SW480 (cell line): ENCODE results near the gene MTARC2.
A peak's percentile ranks its signal among the peaks of the same experiment; 100 is the strongest.
"Not testable (repeated sequence)": the region's sequence is repeated elsewhere in the genome, so short reads cannot be mapped to it uniquely, and the experiment has no call there.

Source experiments
- DNase-seq: peaks from one replicate; pipeline ENCODE4 v3.0.0-alpha.2; 2016; ENCODE audit warnings: low spot score

MTARC2 gene

DNA sequence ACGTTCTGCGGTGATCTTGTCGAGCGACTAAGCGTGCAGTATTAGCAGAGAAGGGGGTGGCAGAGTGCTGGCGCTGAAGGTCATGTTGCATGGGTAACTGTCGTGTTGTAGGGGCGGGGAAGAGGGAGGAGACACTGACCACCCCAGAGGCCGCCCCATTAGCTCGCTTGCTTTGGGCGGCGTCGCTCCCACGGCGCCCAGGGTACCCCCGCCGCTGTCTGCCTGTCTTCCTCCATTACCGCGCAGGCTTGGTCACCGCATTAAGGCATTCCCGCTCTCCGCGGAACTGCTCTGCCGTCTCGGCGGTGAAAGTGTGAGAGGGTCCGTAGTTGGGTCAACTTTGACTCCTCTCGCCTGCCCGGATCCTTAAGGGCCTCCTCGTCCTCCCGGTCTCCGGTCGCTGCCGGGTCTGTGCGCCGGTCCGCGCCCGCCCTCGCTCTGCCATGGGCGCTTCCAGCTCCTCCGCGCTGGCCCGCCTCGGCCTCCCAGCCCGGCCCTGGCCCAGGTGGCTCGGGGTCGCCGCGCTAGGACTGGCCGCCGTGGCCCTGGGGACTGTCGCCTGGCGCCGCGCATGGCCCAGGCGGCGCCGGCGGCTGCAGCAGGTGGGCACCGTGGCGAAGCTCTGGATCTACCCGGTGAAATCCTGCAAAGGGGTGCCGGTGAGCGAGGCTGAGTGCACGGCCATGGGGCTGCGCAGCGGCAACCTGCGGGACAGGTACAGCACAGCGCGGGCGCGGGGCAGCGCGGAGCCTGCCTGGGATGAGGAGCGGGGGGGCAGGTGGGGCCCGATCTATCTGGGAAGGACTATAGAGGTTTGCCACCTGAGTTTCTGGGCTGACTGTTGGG is at the start of gene MTARC2:
TSS of gene MTARC2 (plus strand) at position 234 of the 846 bp plus-strand sequence. CDS start at position 444, 210 bp downstream.
- DNase-seq, result peak; percentile 82

DNA sequence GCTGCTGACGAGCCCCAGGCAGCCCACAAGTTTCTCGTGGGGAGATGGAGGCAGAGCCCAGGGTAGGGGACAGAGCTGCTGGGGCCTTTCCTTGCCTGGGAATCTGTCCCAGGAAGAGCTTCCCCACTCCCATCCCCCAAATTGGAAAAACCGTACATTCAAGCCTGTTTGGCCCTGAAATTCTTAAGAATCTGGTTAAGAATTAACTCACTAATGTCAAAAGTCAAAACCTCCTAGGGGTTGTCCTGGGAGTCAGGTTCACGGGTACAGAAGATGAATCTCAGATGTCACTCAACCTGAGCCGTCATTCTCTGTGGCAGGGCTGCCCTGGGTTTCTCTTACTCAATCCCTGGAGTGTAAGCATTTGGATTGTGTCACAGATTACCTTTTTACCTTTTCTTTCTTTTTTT is 49.5 kb upstream of the MTARC2 start:
- no peak for DNase-seq

DNA sequence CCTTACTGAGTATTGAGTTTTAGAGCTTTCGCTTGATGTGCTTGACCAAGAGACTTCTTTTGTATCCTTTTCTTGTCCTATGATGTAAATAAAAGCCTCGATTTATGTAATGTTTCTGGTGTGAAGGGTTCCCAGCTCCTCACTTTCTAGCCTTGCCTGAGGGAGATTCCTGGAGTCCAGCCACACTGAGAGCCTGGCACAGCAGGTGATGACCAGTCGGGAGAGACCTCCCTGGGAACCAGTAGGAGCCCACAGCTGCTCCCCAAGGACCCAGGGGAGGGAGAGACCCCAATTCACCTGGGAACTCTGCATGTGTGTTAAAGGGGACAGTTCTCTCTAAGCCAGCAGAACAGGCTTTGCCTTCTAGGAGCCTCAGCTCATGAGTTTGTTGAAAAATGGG is 49.1 kb upstream of the MTARC2 start:
- DNase-seq, result no peak

DNA sequence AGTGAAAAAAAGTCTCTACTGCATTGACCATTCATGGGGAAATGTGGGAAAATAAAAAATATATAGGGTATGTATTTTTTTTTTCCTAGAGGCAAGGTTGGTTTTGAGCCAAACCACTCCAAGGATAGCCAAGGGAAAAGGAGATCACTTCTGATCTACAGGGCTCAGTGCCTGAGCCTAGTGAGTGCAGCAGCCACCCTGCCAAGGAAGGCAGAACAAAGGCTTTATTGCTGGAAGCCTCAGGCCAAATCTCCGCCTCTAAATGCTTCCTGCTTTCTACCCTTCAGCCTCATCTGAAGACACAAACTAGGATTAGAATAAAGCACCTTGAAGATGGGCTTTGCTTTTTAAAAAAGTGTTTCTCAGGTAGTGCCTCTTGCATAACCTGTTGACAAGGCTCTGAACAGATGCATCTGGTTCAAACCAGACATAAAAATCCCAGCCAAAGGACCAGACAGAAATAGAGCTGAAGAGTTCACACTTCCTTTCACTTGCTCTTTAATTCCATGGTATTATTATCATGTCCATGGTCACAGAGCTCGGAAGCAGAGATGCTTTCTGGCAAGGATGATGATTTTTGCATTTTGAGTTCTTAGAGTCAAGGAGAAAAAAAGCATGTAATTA is 47.5 kb upstream of the MTARC2 start:
- DNase-seq, result no peak

DNA sequence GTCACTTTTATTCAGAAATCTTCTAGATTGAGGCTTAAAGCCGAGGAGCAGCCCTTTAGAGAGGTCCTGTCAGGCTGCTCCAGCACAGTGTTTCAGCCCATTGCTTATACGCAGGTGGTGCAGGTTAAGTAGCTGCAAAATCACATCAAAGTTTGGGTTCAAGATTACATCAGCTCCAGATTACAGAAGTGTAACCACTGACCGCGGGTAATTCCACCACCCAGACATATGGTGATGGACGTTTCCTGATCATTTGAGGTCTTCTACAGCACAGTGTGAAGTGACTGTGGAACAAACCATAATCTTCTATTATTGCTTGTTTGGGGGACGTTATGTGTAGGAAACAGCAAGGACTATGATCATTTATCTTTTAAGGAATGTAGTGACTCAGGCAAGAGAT is 46.1 kb upstream of the MTARC2 start:
- no peak for DNase-seq

DNA sequence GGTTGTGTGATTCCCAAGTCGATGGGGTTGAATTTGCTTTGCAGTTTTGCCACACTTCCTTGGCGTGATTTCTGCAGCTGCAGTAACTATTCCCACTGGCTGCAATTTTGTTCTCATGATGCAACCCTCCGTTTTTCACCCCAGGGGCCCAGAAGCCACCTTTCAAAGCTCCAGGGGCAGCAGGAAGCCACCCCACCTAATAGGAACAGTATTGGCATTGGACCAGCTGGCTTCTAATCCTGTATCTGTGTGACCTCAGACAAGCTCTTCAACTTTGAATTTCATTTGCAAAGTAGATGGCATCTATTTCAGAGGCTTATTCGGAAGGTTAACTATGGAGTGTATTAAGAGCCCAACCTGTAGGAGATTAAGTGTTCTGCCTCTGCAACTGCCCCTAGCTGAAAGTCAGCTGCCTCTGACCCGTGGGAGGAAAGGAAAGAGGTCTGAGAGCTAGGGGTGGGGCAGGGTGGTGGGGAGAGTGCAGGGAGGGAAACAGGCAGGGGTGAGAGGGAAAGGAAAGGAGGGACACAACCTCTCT is 45.3 kb upstream of the MTARC2 start:
- no peak for DNase-seq

DNA sequence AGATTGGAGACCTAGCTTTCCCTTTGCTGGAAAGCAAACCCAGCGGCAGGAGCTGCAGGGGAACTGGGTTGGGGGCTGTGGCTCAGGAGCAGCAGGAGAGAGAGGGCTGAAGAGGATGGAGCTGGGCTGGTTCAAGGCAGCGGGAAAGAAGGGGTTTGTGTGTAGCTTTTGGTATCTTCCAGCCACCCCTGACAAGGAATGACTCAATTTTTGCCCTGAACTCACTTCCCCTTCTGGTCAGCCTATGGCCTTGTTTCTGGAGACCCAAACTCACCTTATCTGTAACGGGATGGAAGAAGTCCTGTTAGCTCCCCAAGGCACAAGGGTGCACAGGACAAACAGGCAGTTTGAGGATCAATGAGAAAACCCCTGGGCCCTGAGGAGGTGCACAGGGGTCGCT is 44.8 kb upstream of the MTARC2 start:
- DNase-seq, result no peak

DNA sequence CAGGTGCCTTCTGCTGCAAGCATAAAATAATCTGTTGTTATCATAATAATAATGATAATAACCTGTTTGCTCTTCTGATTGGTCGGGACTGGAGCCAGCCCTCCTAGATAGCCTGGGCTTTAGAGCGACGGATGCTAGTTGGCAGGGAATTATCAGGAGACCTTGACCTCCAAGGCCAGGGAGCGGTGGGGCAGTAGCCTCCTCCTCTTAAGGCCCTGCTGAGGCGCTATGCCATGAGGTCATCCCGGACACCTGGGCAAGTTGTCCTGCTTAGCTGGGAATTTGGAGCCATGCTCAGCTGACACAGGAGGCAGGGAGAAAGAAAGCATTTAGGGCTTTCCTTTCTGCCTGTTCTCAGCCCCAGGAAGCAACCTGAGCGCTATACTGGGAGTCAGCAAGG is 42.3 kb upstream of the MTARC2 start:
- DNase-seq, result no peak

DNA sequence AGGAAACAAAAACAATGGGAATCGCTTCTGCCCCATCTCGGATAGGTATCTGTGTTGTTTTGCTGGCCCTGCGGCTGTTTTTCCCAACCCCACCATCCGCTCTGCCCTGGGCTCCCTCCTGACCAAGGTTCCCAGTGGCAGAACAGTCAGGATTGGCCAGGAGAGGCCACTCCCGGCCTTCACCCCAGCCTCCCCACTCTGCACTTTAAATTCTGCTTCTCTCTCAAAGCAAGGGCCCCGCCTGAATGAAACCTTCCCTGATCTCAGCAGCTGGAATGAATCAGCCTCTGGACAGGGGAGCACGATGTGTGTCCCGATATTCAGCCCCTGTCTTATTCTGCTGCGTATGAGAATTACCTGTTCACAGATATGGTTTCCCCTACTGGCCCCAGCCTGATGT is 41.6 kb upstream of the MTARC2 start:
- DNase-seq, result no peak

DNA sequence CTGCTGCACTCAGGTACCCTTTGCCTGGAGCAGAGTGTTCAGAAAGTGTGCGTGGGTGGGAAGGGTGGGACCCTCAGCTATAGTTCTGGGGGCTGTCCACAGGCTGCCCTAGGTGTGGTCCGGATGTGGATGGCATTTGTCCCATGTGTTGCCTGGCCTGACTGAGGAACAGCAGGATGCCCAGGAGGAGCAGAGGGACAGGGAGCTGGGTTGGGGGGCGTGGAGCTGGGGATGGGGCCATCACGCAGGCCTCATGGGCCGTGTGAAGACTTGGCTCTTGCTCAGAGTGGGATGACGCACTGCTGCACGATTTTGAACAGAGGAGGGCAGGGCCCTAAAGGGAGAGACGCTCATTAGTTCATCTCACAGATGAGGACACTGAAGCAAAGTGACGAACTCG is 41.0 kb upstream of the MTARC2 start:
- DNase-seq, result no peak

DNA sequence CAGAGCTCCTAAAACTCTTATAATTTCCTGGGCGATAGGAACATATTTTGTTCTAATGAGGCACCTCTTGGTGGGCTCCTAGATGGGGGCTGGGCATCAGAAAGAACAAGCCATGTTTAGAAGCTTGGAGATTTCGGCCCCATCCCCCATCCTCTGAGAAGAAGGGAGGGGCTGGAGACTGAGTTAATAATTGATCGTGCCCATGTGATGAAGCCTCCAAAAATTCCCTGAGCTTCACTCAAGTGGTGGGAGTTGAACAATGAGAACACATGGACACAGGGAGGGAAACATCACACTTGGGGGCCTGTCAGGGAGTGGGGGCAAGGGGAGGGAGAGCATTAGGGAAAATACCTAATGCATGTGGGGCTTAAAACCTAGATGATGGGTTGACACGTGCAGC is 39.9 kb upstream of the MTARC2 start:
- DNase-seq, result no peak

DNA sequence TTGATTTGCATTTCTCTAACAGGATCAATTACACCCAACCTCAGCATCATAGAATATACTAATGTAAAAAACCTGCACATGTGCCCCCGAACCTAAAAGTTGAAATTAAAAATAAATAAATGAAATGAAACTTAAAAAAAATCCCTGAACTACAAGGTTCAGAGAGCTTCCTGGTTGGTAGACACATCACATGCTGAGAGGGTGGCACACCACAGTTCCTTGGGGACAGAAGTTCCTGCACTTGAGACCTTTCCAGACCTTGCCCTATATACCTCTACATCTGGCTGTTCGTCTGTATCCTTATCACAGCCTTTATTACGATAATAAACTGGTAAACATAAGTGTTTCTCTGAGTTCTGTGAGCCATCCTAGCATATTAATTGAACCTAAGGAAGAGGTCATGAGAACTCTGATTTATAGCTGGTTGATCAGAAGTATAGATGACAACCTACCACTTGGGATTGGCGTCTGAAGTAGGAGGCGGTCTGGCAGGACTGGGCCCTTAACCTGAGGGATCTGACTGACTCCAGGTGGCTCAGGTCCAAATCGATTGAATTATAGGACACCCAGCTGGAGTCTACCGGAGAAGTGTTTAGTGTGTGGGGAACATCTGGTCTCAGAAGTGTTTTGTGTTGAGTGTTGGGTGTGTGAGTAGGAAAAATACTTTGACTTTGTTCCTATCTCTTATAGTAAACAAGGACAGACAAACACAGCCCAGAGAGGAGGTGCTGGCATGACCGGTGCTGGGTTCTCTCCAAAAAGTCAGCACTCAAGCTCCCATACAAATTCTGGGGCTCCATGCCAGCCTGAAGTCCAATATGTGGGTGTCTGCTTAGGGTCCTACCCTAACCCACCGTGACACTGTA is 39.0 kb upstream of the MTARC2 start:
- DNase-seq, result no peak

DNA sequence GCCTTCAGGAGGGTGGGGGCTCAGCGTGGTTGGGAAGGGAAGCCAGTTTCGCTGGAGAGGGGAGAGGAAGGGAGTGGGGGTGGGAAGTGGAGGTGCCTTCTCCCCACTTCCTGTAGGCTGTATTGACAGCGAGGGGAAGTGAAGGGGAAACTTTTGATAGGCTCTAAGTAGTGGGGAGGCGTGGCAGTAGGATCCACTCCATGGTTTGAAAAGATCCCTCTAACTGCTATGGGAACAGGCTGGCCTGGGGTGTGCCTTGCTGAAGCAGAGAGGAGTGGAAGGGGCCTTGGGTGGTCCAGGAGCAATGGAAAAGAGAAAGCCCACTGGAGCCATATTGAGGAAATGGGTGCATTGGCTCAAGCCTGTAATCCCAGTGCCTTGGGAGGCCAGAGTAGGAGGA is 37.8 kb upstream of the MTARC2 start:
- no peak for DNase-seq

DNA sequence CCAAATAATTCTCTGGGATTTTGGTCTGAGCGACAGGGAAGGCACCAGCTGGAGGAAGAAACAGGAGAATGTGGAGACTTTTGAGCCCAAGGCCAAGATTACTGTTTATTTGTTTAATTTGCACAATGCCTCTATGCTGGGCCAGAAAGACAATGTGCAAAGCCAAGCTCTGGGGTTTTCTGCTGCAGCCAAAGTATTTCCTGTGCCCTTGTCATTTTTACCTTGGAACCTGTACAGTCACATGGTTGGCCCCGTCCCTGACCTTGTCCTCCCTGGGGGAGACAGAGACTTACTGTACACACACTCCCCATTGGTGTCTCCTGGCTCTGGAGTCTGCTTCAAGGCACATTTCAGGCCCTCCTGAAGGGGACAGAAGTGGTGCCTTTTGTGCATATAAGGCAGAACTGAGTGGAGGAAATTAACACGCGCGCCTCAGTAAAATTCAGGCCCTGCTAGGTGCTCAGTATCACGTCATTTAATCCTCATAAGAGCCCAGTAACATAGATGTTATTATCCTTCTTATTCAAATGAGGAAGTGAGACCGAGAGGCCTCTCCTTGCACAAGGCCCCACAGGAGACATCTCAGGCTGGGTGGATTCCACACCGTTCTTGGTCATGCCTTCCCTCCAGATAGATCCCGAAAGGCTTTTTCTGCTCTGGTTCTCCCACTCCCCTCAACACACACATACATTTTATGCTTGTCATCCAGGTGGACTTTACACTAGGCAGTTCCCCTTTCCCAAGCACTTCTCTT is 36.9 kb upstream of the MTARC2 start:
- no peak for DNase-seq

DNA sequence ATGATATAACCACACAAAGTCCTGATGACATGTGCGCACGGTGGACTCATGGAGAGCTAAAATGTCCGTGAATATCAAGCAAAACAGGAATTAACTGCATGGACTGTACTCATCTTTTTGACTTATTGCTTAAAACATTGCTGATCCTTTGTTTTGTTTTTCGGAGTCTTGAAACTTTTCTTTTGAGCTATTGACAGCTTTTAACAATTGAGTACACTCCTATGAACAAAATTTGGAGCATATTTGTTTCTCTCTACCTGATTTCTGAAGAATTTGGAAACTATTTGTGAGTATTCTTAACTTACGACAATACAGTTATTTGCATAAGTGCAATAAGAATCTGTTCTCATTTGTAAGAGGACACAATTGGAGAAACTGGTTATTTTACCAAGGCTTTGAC is 32.1 kb upstream of the MTARC2 start:
- DNase-seq, result not testable (repeated sequence)

DNA sequence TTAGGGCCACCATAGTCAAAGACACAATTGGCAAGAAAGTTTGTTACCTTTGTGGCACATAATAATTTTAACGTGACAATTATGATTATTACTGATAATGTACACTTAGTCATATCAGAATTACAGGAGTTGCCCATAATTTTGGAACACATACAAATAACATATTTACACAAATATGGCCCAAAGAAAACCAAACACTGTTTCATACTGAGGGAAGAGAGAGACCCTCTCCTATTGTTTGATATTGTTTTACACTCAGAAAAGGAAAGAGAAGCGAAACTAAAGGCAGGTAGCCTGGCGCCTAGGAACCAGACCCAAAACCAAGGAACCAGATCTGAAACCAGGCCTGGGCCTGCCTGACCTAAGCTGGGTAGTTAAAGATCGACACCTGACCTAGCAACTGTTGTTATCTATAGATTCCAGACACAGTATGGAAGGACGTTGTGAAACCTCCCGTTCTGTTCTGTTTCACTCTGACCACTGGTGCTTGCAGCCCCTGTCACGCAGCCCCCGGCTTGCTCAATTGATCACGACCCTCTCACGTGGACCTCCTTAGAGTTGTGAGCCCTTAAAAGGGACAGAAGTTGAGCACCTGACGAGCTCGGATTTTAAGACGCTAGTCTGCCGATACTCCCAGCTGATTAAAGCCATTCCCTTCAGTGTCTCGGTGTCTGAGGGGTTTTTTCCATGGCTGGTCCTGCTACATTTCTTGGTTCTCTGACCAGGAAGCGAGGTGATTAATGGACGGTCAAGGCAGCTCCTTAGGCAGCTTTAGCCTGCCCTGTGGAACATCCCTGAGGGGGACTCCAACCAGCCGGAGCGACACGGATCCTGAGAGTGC is 30.1 kb upstream of the MTARC2 start:
- DNase-seq, result no peak

DNA sequence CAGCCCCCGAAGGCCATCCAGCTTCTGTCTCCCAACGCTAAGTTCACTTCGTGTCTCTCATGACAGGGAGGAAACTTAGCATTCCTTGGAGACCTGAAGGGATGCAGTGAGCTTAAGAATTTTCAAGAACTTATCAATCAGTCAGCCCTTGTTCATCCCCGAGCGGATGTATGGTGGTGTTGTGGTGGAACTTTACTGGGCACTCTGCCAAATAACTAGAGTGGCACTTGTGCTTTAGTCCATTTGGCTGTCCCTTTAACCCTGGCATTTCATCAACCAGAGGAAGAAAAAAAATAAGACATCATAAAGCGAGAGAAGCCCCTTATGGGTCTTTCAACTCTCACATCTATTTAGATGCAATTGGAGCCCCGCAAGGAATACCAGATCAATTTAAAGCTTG is 26.9 kb upstream of the MTARC2 start:
- DNase-seq, result not testable (repeated sequence)

DNA sequence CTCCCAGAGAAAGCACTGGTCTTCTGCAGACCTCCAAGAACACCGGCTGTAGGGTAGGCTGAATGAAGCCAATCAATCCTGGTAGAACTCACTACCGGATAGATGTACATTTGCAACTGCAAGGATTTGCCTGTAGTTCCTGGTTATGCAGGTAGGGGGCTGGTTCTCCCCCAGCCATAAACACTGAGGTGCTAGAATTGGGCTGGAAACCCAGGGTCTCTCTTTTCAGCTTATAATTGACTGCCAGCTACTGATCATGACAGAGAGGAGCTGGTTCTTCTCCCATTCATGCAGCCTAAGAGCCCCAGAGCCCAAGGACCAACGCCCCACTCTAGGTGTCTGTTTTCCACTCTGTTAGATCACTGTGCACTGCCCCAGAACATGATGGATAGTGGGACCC is 21.5 kb upstream of the MTARC2 start:
- no peak for DNase-seq

DNA sequence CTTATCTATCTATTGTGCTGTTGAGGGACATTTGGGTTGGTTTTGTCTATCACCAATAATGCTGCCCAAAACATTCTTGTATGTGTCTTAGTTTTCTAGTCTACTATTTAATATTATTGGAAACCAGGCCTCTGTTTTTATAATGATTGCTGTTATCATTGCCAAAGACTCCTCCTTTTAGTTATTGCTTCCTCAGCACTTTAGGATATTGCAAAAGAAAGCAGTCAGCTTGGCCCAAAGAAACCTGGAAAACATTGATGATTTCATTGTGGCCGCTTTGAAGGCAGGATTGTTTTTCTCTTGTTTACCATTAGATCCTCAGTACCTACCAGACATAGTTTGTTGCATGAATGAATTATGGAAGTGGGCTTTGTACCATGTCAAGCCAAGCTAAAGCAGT is 20.6 kb upstream of the MTARC2 start:
- no peak for DNase-seq

DNA sequence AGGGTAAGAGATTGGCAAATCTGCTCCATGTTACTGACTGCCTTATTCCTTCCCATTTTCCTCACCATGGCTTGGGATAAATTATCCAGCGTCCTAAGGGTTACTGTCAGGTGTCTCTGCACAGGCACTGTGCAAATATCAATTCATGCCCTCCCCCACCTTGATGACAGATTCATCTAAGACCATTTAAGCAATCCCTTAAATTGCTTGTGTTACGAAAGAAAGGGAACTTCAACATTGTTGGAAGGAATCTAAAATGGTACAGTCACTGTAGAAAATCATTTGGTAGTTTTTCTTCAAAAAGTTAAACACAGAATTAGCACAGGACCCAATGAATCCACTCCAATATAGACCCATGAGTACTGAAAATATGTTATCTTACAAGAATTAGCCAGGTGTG is 17.6 kb upstream of the MTARC2 start:
- no peak for DNase-seq

DNA sequence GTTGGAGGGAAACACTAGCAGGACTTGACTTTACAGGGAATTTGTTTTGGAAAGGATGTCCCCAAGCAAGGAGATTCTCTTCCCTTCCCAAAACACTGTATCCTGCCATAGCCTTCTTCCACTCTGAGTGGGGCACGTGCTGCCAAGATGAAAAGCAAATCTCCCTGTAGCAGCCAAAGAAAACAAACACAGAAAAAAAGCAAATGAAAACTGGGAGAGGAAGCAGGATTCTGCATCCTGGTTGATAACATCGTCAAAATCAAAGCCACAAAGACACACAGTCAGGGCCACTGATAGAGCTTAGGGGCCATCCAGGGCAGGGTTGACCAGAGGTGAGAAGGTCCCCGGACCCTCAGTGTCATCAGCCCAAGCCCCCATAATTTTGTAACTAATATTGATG is 16.0 kb upstream of the MTARC2 start:
- no peak for DNase-seq
